Measurements from ENCODE around the gene NT5DC3.

The NT5DC3 gene

GRCh38 chr12:103772367-103773108, 68.5 kb downstream of the NT5DC3 start:
- Histone ChIP-seq H3K4me1 (ENCODE audit: control insufficient read depth in 1 of 2, insufficient read depth in 2 of 2, low read length in 2 of 2) (peaks cover 7 to 15% of the 10 kb centered on the region in 2 donors), H3K9me3 (ENCODE audit: control insufficient read depth in 1 of 2, low read length in 2 of 2) (no peaks in the 10 kb centered on the region), H3K4me3 (ENCODE audit: low read depth in 1 of 2, low read length in 2 of 2) (no peak overlapping the region), H3K27ac (ENCODE audit: low read depth, low read length) (no peak overlapping the region), H3K9ac (ENCODE audit: low read depth in 1 of 2, low read length in 2 of 2) (no peak overlapping the region), H3K27me3 (ENCODE audit: control insufficient read depth in 1 of 2, insufficient read depth in 2 of 2, low read length in 2 of 2) (no peaks in the 10 kb centered on the region), H3K36me3 (ENCODE audit: control insufficient read depth in 1 of 2, insufficient read depth in 2 of 2, low read length in 2 of 2) (peaks cover 4 to 9% of the 10 kb centered on the region in 2 donors)

GRCh38 chr12:103771466-103771865, 69.6 kb downstream of the NT5DC3 start:
- Histone ChIP-seq H3K36me3 (ENCODE audit: control insufficient read depth in 1 of 2, insufficient read depth in 2 of 2, low read length in 2 of 2) (peaks cover 0 to under 1% of the 10 kb centered on the region in 2 donors), H3K9ac (ENCODE audit: low read depth in 1 of 2, low read length in 2 of 2) (no peak overlapping the region), H3K4me3 (ENCODE audit: low read depth in 1 of 2, low read length in 2 of 2) (no peak overlapping the region), H3K9me3 (ENCODE audit: control insufficient read depth in 1 of 2, low read length in 2 of 2) (no peaks in the 10 kb centered on the region), H3K4me1 (ENCODE audit: control insufficient read depth in 1 of 2, insufficient read depth in 2 of 2, low read length in 2 of 2) (peaks cover 7 to 15% of the 10 kb centered on the region in 2 donors), H3K27ac (ENCODE audit: low read depth, low read length) (no peak overlapping the region), H3K27me3 (ENCODE audit: control insufficient read depth in 1 of 2, insufficient read depth in 2 of 2, low read length in 2 of 2) (no peaks in the 10 kb centered on the region)

GRCh38 chr12:103769240-103769945, 71.6 kb downstream of the NT5DC3 start:
- Histone ChIP-seq H3K9ac (ENCODE audit: low read depth in 1 of 2, low read length in 2 of 2) (no peak overlapping the region), H3K4me1 (ENCODE audit: control insufficient read depth in 1 of 2, insufficient read depth in 2 of 2, low read length in 2 of 2) (peaks cover 3 to 11% of the 10 kb centered on the region in 2 donors), H3K27me3 (ENCODE audit: control insufficient read depth in 1 of 2, insufficient read depth in 2 of 2, low read length in 2 of 2) (no peaks in the 10 kb centered on the region), H3K27ac (ENCODE audit: low read depth, low read length) (no peak overlapping the region), H3K9me3 (ENCODE audit: control insufficient read depth in 1 of 2, low read length in 2 of 2) (no peaks in the 10 kb centered on the region), H3K4me3 (ENCODE audit: low read depth in 1 of 2, low read length in 2 of 2) (no peak overlapping the region), H3K36me3 (ENCODE audit: control insufficient read depth in 1 of 2, insufficient read depth in 2 of 2, low read length in 2 of 2) (peaks cover 0 to 7% of the 10 kb centered on the region in 2 donors)

- H3K27me3 ChIP-seq (ENCODE audit: control insufficient read depth in 1 of 2, insufficient read depth in 2 of 2, low read length in 2 of 2): no peaks in the 10 kb centered on the region
- H3K4me3 ChIP-seq (ENCODE audit: low read depth in 1 of 2, low read length in 2 of 2): no peak overlapping the region
- H3K9ac ChIP-seq (ENCODE audit: low read depth in 1 of 2, low read length in 2 of 2): no peak overlapping the region
- peaks cover 3 to 10% of the 10 kb centered on the region in 2 donors for H3K4me1 ChIP-seq (ENCODE audit: control insufficient read depth in 1 of 2, insufficient read depth in 2 of 2, low read length in 2 of 2)
- H3K36me3 ChIP-seq (ENCODE audit: control insufficient read depth in 1 of 2, insufficient read depth in 2 of 2, low read length in 2 of 2): peaks cover 1 to 7% of the 10 kb centered on the region in 2 donors
- no peaks in the 10 kb centered on the region for H3K9me3 ChIP-seq (ENCODE audit: control insufficient read depth in 1 of 2, low read length in 2 of 2)
- no peak overlapping the region for H3K27ac ChIP-seq (ENCODE audit: low read depth, low read length)
Observed at GRCh38 chr12:103768467-103769123, 72.4 kb downstream of the NT5DC3 start.

- Histone ChIP-seq H3K4me3 (ENCODE audit: low read depth in 1 of 2, low read length in 2 of 2) (no peak overlapping the region), H3K9ac (ENCODE audit: low read depth in 1 of 2, low read length in 2 of 2) (no peak overlapping the region), H3K36me3 (ENCODE audit: control insufficient read depth in 1 of 2, insufficient read depth in 2 of 2, low read length in 2 of 2) (peaks cover 4 to 7% of the 10 kb centered on the region in 2 donors), H3K27me3 (ENCODE audit: control insufficient read depth in 1 of 2, insufficient read depth in 2 of 2, low read length in 2 of 2) (no peaks in the 10 kb centered on the region), H3K9me3 (ENCODE audit: control insufficient read depth in 1 of 2, low read length in 2 of 2) (no peaks in the 10 kb centered on the region), H3K4me1 (ENCODE audit: control insufficient read depth in 1 of 2, insufficient read depth in 2 of 2, low read length in 2 of 2) (no peaks in the 10 kb centered on the region), H3K27ac (ENCODE audit: low read depth, low read length) (no peak overlapping the region)
Observed at GRCh38 chr12:103766028-103766427, 75.0 kb downstream of the NT5DC3 start.

GRCh38 chr12:103765322-103765721, 75.7 kb downstream of the NT5DC3 start:
- H3K4me1 ChIP-seq (ENCODE audit: control insufficient read depth in 1 of 2, insufficient read depth in 2 of 2, low read length in 2 of 2): no peaks in the 10 kb centered on the region
- no peak overlapping the region for H3K9ac ChIP-seq (ENCODE audit: low read depth in 1 of 2, low read length in 2 of 2)

GRCh38 chr12:103762473-103762872, 78.6 kb downstream of the NT5DC3 start:
- no peak overlapping the region for H3K9ac ChIP-seq (ENCODE audit: low read depth in 1 of 2, low read length in 2 of 2)
- no peaks in the 10 kb centered on the region for H3K4me1 ChIP-seq (ENCODE audit: control insufficient read depth in 1 of 2, insufficient read depth in 2 of 2, low read length in 2 of 2)
- no peak overlapping the region for H3K27ac ChIP-seq (ENCODE audit: low read depth, low read length)
- peaks cover 4 to 7% of the 10 kb centered on the region in 2 donors for H3K36me3 ChIP-seq (ENCODE audit: control insufficient read depth in 1 of 2, insufficient read depth in 2 of 2, low read length in 2 of 2)
- H3K27me3 ChIP-seq (ENCODE audit: control insufficient read depth in 1 of 2, insufficient read depth in 2 of 2, low read length in 2 of 2): no peaks in the 10 kb centered on the region
- no peaks in the 10 kb centered on the region for H3K9me3 ChIP-seq (ENCODE audit: control insufficient read depth in 1 of 2, low read length in 2 of 2)
- no peak overlapping the region for H3K4me3 ChIP-seq (ENCODE audit: low read depth in 1 of 2, low read length in 2 of 2)

More at GRCh38 chr12:103765322-103765721, 75.7 kb downstream of the NT5DC3 start:
- Histone ChIP-seq H3K36me3 (ENCODE audit: control insufficient read depth in 1 of 2, insufficient read depth in 2 of 2, low read length in 2 of 2) (peaks cover 4 to 7% of the 10 kb centered on the region in 2 donors), H3K27ac (ENCODE audit: low read depth, low read length) (no peak overlapping the region), H3K4me3 (ENCODE audit: low read depth in 1 of 2, low read length in 2 of 2) (no peak overlapping the region), H3K27me3 (ENCODE audit: control insufficient read depth in 1 of 2, insufficient read depth in 2 of 2, low read length in 2 of 2) (no peaks in the 10 kb centered on the region), H3K9me3 (ENCODE audit: control insufficient read depth in 1 of 2, low read length in 2 of 2) (no peaks in the 10 kb centered on the region)

- H3K9me3 ChIP-seq (ENCODE audit: control insufficient read depth in 1 of 2, low read length in 2 of 2): no peaks in the 10 kb centered on the region
Observed at GRCh38 chr12:103758310-103759089, 82.5 kb downstream of the NT5DC3 start.

GRCh38 chr12:103757248-103757647, 83.8 kb downstream of the NT5DC3 start:
- H3K4me3 ChIP-seq (ENCODE audit: low read depth in 1 of 2, low read length in 2 of 2): no peak overlapping the region
- no peaks in the 10 kb centered on the region for H3K36me3 ChIP-seq (ENCODE audit: control insufficient read depth in 1 of 2, insufficient read depth in 2 of 2, low read length in 2 of 2)
- H3K9me3 ChIP-seq (ENCODE audit: control insufficient read depth in 1 of 2, low read length in 2 of 2): no peaks in the 10 kb centered on the region
- H3K9ac ChIP-seq (ENCODE audit: low read depth in 1 of 2, low read length in 2 of 2): no peak overlapping the region
- no peak overlapping the region for H3K27ac ChIP-seq (ENCODE audit: low read depth, low read length)
- H3K27me3 ChIP-seq (ENCODE audit: control insufficient read depth in 1 of 2, insufficient read depth in 2 of 2, low read length in 2 of 2): no peaks in the 10 kb centered on the region
- no peaks in the 10 kb centered on the region for H3K4me1 ChIP-seq (ENCODE audit: control insufficient read depth in 1 of 2, insufficient read depth in 2 of 2, low read length in 2 of 2)

More at GRCh38 chr12:103758310-103759089, 82.5 kb downstream of the NT5DC3 start:
- Histone ChIP-seq H3K9ac (ENCODE audit: low read depth in 1 of 2, low read length in 2 of 2) (no peak overlapping the region), H3K4me3 (ENCODE audit: low read depth in 1 of 2, low read length in 2 of 2) (no peak overlapping the region), H3K4me1 (ENCODE audit: control insufficient read depth in 1 of 2, insufficient read depth in 2 of 2, low read length in 2 of 2) (no peaks in the 10 kb centered on the region), H3K27me3 (ENCODE audit: control insufficient read depth in 1 of 2, insufficient read depth in 2 of 2, low read length in 2 of 2) (no peaks in the 10 kb centered on the region), H3K36me3 (ENCODE audit: control insufficient read depth in 1 of 2, insufficient read depth in 2 of 2, low read length in 2 of 2) (peaks cover 0 to 1% of the 10 kb centered on the region in 2 donors), H3K27ac (ENCODE audit: low read depth, low read length) (no peak overlapping the region)
